Ascending aorta (tissue), 2 donors: ENCODE measurements around the gene ADAMTS7. TPM values are rescaled to one million over a fixed set of nuclear protein-coding genes. Genes with fewer than 3 reads are reported as not detected.
A peak's percentile ranks its signal among the peaks of the same experiment; 100 is the strongest.

Experiments used
- DNase-seq, 2 donors: peaks; one replicate each; pipeline ENCODE4 v3.0.0-alpha.2; 2019; ENCODE audit warnings: low spot score in 2 of 2
- H3K27ac ChIP-seq, 2 donors: fragments of 200-600 bp; sonication (generic); one replicate each; pipeline ENCODE4 v1.5.1; 2016 to 2017; ENCODE audit warnings: mild to moderate bottlenecking in 1 of 2
- H3K27me3 ChIP-seq: fragments of 200-600 bp; sonication (generic); one replicate; pipeline ENCODE4 v1.5.1; 2017
- H3K36me3 ChIP-seq, 2 donors: fragments of 200-600 bp; sonication (generic); one replicate each; pipeline ENCODE4 v1.5.1; 2016
- H3K4me1 ChIP-seq, 2 donors: fragments of 200-600 bp; sonication (generic); one replicate each; pipeline ENCODE4 v1.5.1; 2016 to 2017; ENCODE audit warnings: mild to moderate bottlenecking in 1 of 2
- H3K4me3 ChIP-seq, 2 donors: fragments of 200-600 bp; sonication (generic); one replicate each; pipeline ENCODE4 v1.5.1; 2016 to 2017; ENCODE audit warnings: mild to moderate bottlenecking in 1 of 2
- H3K9me3 ChIP-seq, 2 donors: fragments of 200-600 bp; sonication (generic); one replicate each; pipeline ENCODE4 v1.5.1; 2016
- CTCF ChIP-seq, 3 experiments: fragments of 200-600 bp in 2 of 3; fragments of 450-650 bp in 1 of 3; sonication (generic) in 2 of 3; IDR thresholded peaks; one replicate each; pipeline ENCODE4 v1.5.1; 2016 to 2019; ENCODE audit warnings: antibody characterized with exemption in 3 of 3, mild to moderate bottlenecking in 1 of 3, moderate library complexity in 1 of 3
- intact Hi-C: fragments of 100-400 bp; cut with DNase I; formaldehyde crosslinking; loops from one replicate; pipeline ENCODE4 v1.15.1; 2023
- total RNA-seq: library from RNA; depleted of rRNA; stranded (reverse); fragments of >200 nt; gene quantifications from one replicate; pipeline ENCODE4 v1.1.0, GENCODE V29; 2016

ADAMTS7 gene
- total RNA-seq, 1 donor from 2014 or later, result 33.3 TPM

GRCh38 chr15:78714890-78715289 is 96.4 kb downstream of the ADAMTS7 start:
- TF ChIP-seq CTCF (IDR thresholded peaks at IDR 0.05), result no peak
- Histone ChIP-seq H3K27ac (no peak overlapping the region), H3K4me3 (no peak overlapping the region), H3K4me1 (no peaks in the 10 kb centered on the region), H3K36me3 (no peaks in the 10 kb centered on the region), H3K27me3 (no peaks in the 10 kb centered on the region), H3K9me3 (no peaks in the 10 kb centered on the region)
- no peak for DNase-seq
- intact Hi-C loops, result no loop called here

- H3K27ac ChIP-seq, result no peak overlapping the region
- no peaks in the 10 kb centered on the region for H3K4me1 ChIP-seq
- intact Hi-C loops, result no loop called here
- H3K36me3 ChIP-seq, result no peaks in the 10 kb centered on the region
- H3K9me3 ChIP-seq, result no peaks in the 10 kb centered on the region
- DNase-seq, result no peak
- no peak overlapping the region for H3K4me3 ChIP-seq
- TF ChIP-seq CTCF (IDR thresholded peaks at IDR 0.05), result no peak
- H3K27me3 ChIP-seq, result no peaks in the 10 kb centered on the region
Measured at GRCh38 chr15:78712797-78713515, 98.3 kb downstream of the ADAMTS7 start.

- H3K4me1 ChIP-seq, result no peaks in the 10 kb centered on the region
- intact Hi-C loops, result no loop called here
Measured at GRCh38 chr15:78711638-78712037, 99.6 kb downstream of the ADAMTS7 start.

GRCh38 chr15:78709263-78709882 is 101.9 kb downstream of the ADAMTS7 start:
- TF ChIP-seq CTCF (IDR thresholded peaks at IDR 0.05), result peak; percentile 82 to 95 (median 83)
- H3K4me1 ChIP-seq, result no peaks in the 10 kb centered on the region
- H3K4me3 ChIP-seq, result no peak overlapping the region
- H3K27ac ChIP-seq, result no peak overlapping the region
- no peaks in the 10 kb centered on the region for H3K36me3 ChIP-seq
- intact Hi-C loops, result loop anchor here (1.0 kb wide), 1 partner anchor 91 kb away; no protein-coding TSS in a partner anchor
- H3K9me3 ChIP-seq, result no peaks in the 10 kb centered on the region
- H3K27me3 ChIP-seq, result no peaks in the 10 kb centered on the region
- DNase-seq, result peak in 1 of 2 donors; percentile 78

More at GRCh38 chr15:78711638-78712037, 99.6 kb downstream of the ADAMTS7 start:
- Histone ChIP-seq H3K27ac (no peak overlapping the region), H3K4me3 (no peak overlapping the region), H3K27me3 (no peaks in the 10 kb centered on the region), H3K9me3 (no peaks in the 10 kb centered on the region), H3K36me3 (no peaks in the 10 kb centered on the region)
- no peak for TF ChIP-seq CTCF (IDR thresholded peaks at IDR 0.05)
- no peak for DNase-seq

Other genes starting within 250 kb of the ADAMTS7 start
- gene CHRNA5, start 245.9 kb downstream of the ADAMTS7 start, total RNA-seq, result not detected
- gene CHRNA3, start 190.5 kb downstream of the ADAMTS7 start, total RNA-seq, result not detected
- gene CHRNB4, start 170.3 kb downstream of the ADAMTS7 start, total RNA-seq, result not detected
- gene MORF4L1, start 61.4 kb upstream of the ADAMTS7 start, total RNA-seq, result 108 TPM
- gene CTSH, start 133.6 kb upstream of the ADAMTS7 start, total RNA-seq, result 112 TPM